SU-DHL-6 (cell line): ENCODE data around the gene KLHL29.

ENCODE experiments used
- EZH2phosphoT487 ChIP-seq: fragments of 200-600 bp; sonication (generic), shearing (Covaris generic); conservative IDR thresholded peaks from 2 replicates; pipeline ENCODE4 v1.6.1; 2018; ENCODE audit warnings: mild to moderate bottlenecking, antibody characterized with exemption, low read length, moderate library complexity, mixed read lengths
- TF ChIP-seq, protein P1 (sequence below): fragments of 200-600 bp; sonication (generic); IDR thresholded peaks from one replicate; pipeline ENCODE4 v1.5.1; 2017; ENCODE audit warnings: antibody characterized with exemption, mild to moderate bottlenecking, low read length, moderate library complexity; ENCODE audit not compliant: insufficient read depth, poor library complexity, severe bottlenecking

DNA sequence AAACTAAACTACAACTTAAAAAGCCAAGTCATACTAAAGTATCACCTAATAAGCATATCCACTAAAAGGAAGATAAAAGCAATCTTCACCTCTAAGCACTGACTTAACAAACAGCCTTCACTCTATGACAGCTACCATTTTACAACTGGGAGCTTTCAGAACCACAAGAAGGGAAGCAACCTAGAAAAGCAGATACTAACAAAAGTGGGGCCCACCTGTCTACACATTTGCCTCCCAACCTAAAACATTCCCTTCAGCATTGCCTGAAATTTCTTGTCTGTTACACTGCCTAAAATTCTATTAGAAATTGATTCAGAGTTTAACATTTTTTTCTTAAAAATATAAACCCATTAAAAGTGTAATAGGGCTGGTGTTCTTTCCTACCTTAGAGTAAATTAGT is 370.0 kb downstream of the KLHL29 start:
- TF ChIP-seq, protein P1, sequence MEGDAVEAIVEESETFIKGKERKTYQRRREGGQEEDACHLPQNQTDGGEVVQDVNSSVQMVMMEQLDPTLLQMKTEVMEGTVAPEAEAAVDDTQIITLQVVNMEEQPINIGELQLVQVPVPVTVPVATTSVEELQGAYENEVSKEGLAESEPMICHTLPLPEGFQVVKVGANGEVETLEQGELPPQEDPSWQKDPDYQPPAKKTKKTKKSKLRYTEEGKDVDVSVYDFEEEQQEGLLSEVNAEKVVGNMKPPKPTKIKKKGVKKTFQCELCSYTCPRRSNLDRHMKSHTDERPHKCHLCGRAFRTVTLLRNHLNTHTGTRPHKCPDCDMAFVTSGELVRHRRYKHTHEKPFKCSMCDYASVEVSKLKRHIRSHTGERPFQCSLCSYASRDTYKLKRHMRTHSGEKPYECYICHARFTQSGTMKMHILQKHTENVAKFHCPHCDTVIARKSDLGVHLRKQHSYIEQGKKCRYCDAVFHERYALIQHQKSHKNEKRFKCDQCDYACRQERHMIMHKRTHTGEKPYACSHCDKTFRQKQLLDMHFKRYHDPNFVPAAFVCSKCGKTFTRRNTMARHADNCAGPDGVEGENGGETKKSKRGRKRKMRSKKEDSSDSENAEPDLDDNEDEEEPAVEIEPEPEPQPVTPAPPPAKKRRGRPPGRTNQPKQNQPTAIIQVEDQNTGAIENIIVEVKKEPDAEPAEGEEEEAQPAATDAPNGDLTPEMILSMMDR: no peak
- no peak for TF ChIP-seq EZH2phosphoT487
